SK-N-MC (cell line): Measurements from ENCODE around the gene COL4A4.

ENCODE experiments used
- EZH2 ChIP-seq: fragments of 200-600 bp; sonication (generic); IDR thresholded peaks from one replicate; pipeline ENCODE4 v1.6.1; 2017; ENCODE audit warnings: antibody characterized with exemption
- FOXP2 ChIP-seq: optimal IDR thresholded peaks from 2 replicates; pipeline ENCODE3; 2011; ENCODE audit warnings: mild to moderate bottlenecking, moderate library complexity; ENCODE audit not compliant: insufficient read depth; ENCODE audit errors: extremely low read length, control extremely low read depth
- POLR2AphosphoS5 ChIP-seq: IDR thresholded peaks from 2 replicates; pipeline ENCODE4 v1.6.1; 2012; ENCODE audit warnings: mild to moderate bottlenecking, low read depth, low read length, borderline replicate concordance

- TF ChIP-seq EZH2 (no peak), POLR2AphosphoS5 (no peak), FOXP2 (no peak)
These were observed 110.0 kb downstream of the COL4A4 start for GRCh38 chr2:227054006-227054405.
